Pancreas (tissue), 10 donors: ENCODE results near the gene RUNX1. TPM values are rescaled to one million over a fixed set of nuclear protein-coding genes. Genes with fewer than 3 reads are reported as not detected.

Experiments used
- ATAC-seq, 4 donors: fragments of 200-7000 bp; cut with Tn5 transposase; one replicate each; pipeline versions ENCODE4 v1.8.0 to v1.9.1; 2020; ENCODE audit warnings: mild to moderate bottlenecking in 4 of 4, moderate library complexity in 4 of 4
- DNase-seq, 6 donors: peaks; one replicate each; pipeline ENCODE4 v3.0.0-alpha.2; 2020
- FAIRE-seq: peaks from 2 replicates; lab custom pipeline; 2012; peaks lifted over from hg19 to GRCh38; lab: Jason Lieb, UNC
- H3K27ac ChIP-seq, 4 donors: fragments of 200-600 bp; sonication (generic); 1 replicate in 3 of 4; 2 replicates in 1 of 4; pipeline versions ENCODE4 v1.5.0 to v1.8.0; 2020
- H3K27me3 ChIP-seq, 4 donors: fragments of 200-600 bp; one replicate each; pipeline ENCODE4 v1.8.0; 2021
- H3K36me3 ChIP-seq, 3 donors: fragments of 200-600 bp; sonication (generic) in 1 of 3; one replicate each; pipeline versions ENCODE4 v1.5.0 to v1.8.0; 2020 to 2021
- H3K4me1 ChIP-seq, 3 donors: fragments of 200-600 bp; one replicate each; pipeline ENCODE4 v1.8.0; 2021
- H3K4me3 ChIP-seq, 4 donors: fragments of 200-600 bp; sonication (generic) in 2 of 4; one replicate each; pipeline versions ENCODE4 v1.5.0 to v1.8.0; 2020 to 2021
- H3K9me3 ChIP-seq, 4 donors: fragments of 200-600 bp; one replicate each; pipeline ENCODE4 v1.8.0; 2021
- CTCF ChIP-seq, 4 donors: fragments of 200-600 bp; sonication (generic) in 3 of 4; IDR thresholded peaks; one replicate each; pipeline versions ENCODE4 v1.5.0 to v1.8.0; 2021; ENCODE audit warnings: antibody characterized with exemption in 4 of 4
- WGBS, 2 donors: extraction: QIAGEN DNeasy Blood & Tissue Kit; methylation state at CpG; one replicate each; pipeline ENCODE4 v1.1.7; 2013; 5-methylcytosine and 5-hydroxymethylcytosine counted together
- intact Hi-C, 3 donors: fragments of 100-400 bp; cut with DNase I; formaldehyde crosslinking; loops; one replicate each; pipeline versions ENCODE4 v1.11.1 to v1.14.2; 2022
- polyA plus RNA-seq, 2 donors: library from polyadenylated mRNA; stranded (reverse); fragments of 200-250 nt; gene quantifications; one replicate each; pipeline ENCODE4 v1.2.3, GENCODE V29; 2013
- total RNA-seq, 6 donors: library from RNA; stranded (reverse); fragmentation: NEBNext Ultra II Directional in 4 of 6; extraction: Animal tissue kit (Norgen Biotek cat#: 25700) in 4 of 6; gene quantifications; one replicate each; pipeline versions ENCODE4 v1.2.1 to v1.2.4, GENCODE V29; 2021 to 2023
- donor health status: healthy with polysubstance abuse.
- donor health status: DM: no; HTN: no; CAD: no; lungs with moderate emphysema.
- donor health status: DM: no; HTN: no; CAD: no.
- donor health status: control.
- donor health status: control.
- donor health status: Bipolar disorder and iron deficiency.
- donor health status: DM: yes; HTN: yes; CAD: no.
- donor health status: DM: no; HTN: no; CAD: no.
- donor health status: DM: no; HTN: no; CAD: no.
- donor health status: DM: yes; HTN: yes; CAD: no.

The RUNX1 gene
- total and polyA plus RNA-seq, 8 donors: 2.1 to 38.2 (median 4.5) TPM

GRCh38 chr21:34882719-34883131 is 166.4 kb downstream of the RUNX1 start:
- ATAC-seq: peak in 2 of 4 donors; percentile 29 to 40
- Histone ChIP-seq H3K4me1 (peaks cover 3 to 23% (median 13%) of the 10 kb centered on the region in 3 donors), H3K4me3 (peak overlapping the region in 2 of 4 donors; percentile 1 to 68), H3K36me3 (no peaks in the 10 kb centered on the region), H3K9me3 (no peaks in the 10 kb centered on the region), H3K27me3 (peaks cover 0 to 9% (median 2%) of the 10 kb centered on the region in 4 donors), H3K27ac (peak overlapping the region in 2 of 4 donors; percentile 68 to 91)
- intact Hi-C loops: loop anchor here in 1 of 3 donors (10.0 kb wide), 1 partner anchor 138 kb away; no protein-coding TSS in a partner anchor
- 75 to 76% methylated on average over 2 of the region's 2 CpGs for WGBS, 2 donors
- DNase-seq: no peak
- no peak for TF ChIP-seq CTCF (IDR thresholded peaks at IDR 0.05)
- FAIRE-seq: no peak

DNA sequence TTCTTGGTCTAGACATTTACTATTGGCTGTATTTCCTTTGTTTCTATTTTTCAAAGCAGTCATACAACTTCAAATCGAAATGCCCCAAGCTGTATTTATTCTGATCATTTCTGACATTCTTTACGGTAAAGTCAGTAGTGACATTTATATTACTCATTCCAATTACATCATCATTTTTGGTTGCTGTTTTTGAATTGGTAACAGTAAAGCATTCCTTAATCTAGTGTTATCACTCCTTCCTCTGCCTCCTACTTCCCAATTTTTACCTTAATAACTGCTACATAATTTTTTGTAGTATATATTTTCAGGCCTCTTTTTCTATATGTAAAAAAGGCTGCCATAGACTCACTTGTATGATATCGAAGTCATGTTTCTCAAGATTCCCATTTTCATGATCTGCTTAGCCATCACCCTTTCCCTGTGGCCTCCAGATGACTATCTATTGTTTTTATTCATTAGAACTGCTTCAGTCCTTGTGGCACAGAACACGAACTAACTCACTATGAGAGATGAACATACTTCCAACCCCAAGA is 167.2 kb downstream of the RUNX1 start:
- DNase-seq (no peak), ATAC-seq (no peak), FAIRE-seq (no peak)
- H3K27ac ChIP-seq: peak overlapping the region in 2 of 4 donors; percentile 68 to 91
- H3K9me3 ChIP-seq: no peaks in the 10 kb centered on the region
- peaks cover 0 to 9% (median 2%) of the 10 kb centered on the region in 4 donors for H3K27me3 ChIP-seq
- no peak for TF ChIP-seq CTCF (IDR thresholded peaks at IDR 0.05)
- peaks cover 4 to 28% (median 20%) of the 10 kb centered on the region in 3 donors for H3K4me1 ChIP-seq
- intact Hi-C loops: loop anchor here in 1 of 3 donors (10.0 kb wide), 1 partner anchor 137 kb away; no protein-coding TSS in a partner anchor
- peak overlapping the region in 1 of 4 donors; percentile 4 for H3K4me3 ChIP-seq
- no peaks in the 10 kb centered on the region for H3K36me3 ChIP-seq
- whole genome bisulfite sequencing, 2 donors: 74 to 79% methylated on average over 4 of the region's 4 CpGs

GRCh38 chr21:34881421-34881820 is 167.7 kb downstream of the RUNX1 start:
- no peak overlapping the region for H3K4me3 ChIP-seq
- H3K27me3 ChIP-seq: peaks cover 0 to 9% (median 2%) of the 10 kb centered on the region in 4 donors
- intact Hi-C loops: loop anchor here in 1 of 3 donors (10.0 kb wide), 1 partner anchor 137 kb away; no protein-coding TSS in a partner anchor
- WGBS, 2 donors: 73 to 81% methylated on average over 3 of the region's 3 CpGs
- H3K27ac ChIP-seq: peak overlapping the region in 1 of 4 donors; percentile 91
- no peaks in the 10 kb centered on the region for H3K9me3 ChIP-seq
- no peak for TF ChIP-seq CTCF (IDR thresholded peaks at IDR 0.05)
- FAIRE-seq: no peak
- ATAC-seq: no peak
- H3K4me1 ChIP-seq: peaks cover 4 to 29% (median 20%) of the 10 kb centered on the region in 3 donors
- no peaks in the 10 kb centered on the region for H3K36me3 ChIP-seq
- no peak for DNase-seq

- H3K9me3 ChIP-seq: no peaks in the 10 kb centered on the region
- H3K36me3 ChIP-seq: no peaks in the 10 kb centered on the region
- H3K4me3 ChIP-seq: no peak overlapping the region
- WGBS, 2 donors: 85 to 93% methylated on average over 7 of the region's 7 CpGs
- ATAC-seq (no peak), FAIRE-seq (no peak), DNase-seq (no peak)
- no peak for TF ChIP-seq CTCF (IDR thresholded peaks at IDR 0.05)
- intact Hi-C loops: loop anchor here in 1 of 3 donors (10.0 kb wide), 1 partner anchor 136 kb away; no protein-coding TSS in a partner anchor
- H3K27me3 ChIP-seq: peaks cover 0 to 9% (median 2%) of the 10 kb centered on the region in 4 donors
- H3K4me1 ChIP-seq: peaks cover 4 to 25% (median 20%) of the 10 kb centered on the region in 3 donors
- no peak overlapping the region for H3K27ac ChIP-seq
Observed at GRCh38 chr21:34880401-34880800, 168.7 kb downstream of the RUNX1 start.

DNA sequence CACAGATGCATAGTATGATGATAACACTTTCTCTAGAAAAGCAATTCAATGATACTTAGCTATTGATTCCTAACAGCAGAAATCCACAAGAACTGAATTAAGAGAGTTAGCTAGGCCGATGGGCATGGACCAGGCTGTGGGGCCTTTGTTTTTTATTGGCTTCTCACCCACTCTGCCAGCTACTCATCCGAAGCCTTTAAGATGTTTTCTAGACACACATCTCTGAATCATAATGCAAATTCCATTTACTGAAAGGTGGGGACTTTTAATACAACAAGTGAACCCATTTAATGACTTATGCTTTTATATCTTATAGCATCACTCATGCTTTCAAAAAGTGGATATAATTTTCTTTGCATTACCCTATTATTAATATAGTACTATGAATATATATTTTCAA is 170.2 kb downstream of the RUNX1 start:
- DNase-seq (no peak), ATAC-seq (no peak), FAIRE-seq (no peak)
- peak overlapping the region in 2 of 4 donors; percentile 4 to 15 for H3K27ac ChIP-seq
- no peaks in the 10 kb centered on the region for H3K9me3 ChIP-seq
- intact Hi-C loops: no loop called here
- peaks cover 4 to 25% (median 20%) of the 10 kb centered on the region in 3 donors for H3K4me1 ChIP-seq
- no peak for TF ChIP-seq CTCF (IDR thresholded peaks at IDR 0.05)
- H3K4me3 ChIP-seq: no peak overlapping the region
- H3K27me3 ChIP-seq: no peaks in the 10 kb centered on the region
- no peaks in the 10 kb centered on the region for H3K36me3 ChIP-seq
- 82 to 87% methylated on average over 2 of the region's 2 CpGs for WGBS, 2 donors
